Stimulated activated naive CD4-positive, alpha-beta T cell (primary cell): Measurements from ENCODE around the gene ABCG4.
A peak's percentile ranks its signal among the peaks of the same experiment; 100 is the strongest.
"Not testable (repeated sequence)": the region's sequence is repeated elsewhere in the genome, so short reads cannot be mapped to it uniquely, and the experiment has no call there.

Source experiments
- DNase-seq, 6 experiments: peaks; one replicate each; lab custom pipeline; 2025; lab: John Stamatoyannopoulos, UW

ABCG4 gene

GRCh38 chr11:119181677-119182412 lies 33.0 kb downstream of the ABCG4 start:
- DNase-seq = no peak

- DNase-seq = not testable (repeated sequence)
Observed at GRCh38 chr11:119184399-119184798, 35.5 kb downstream of the ABCG4 start.

- DNase-seq = no peak
Observed at GRCh38 chr11:119185981-119186634, 37.3 kb downstream of the ABCG4 start.

- no peak for DNase-seq
Observed at GRCh38 chr11:119187123-119187892, 38.5 kb downstream of the ABCG4 start.

GRCh38 chr11:119188067-119188466 lies 39.2 kb downstream of the ABCG4 start:
- no peak for DNase-seq

- no peak for DNase-seq
Observed at GRCh38 chr11:119188887-119189286, 40.0 kb downstream of the ABCG4 start.

GRCh38 chr11:119189393-119189792 lies 40.5 kb downstream of the ABCG4 start:
- DNase-seq = no peak

GRCh38 chr11:119190531-119190930 lies 41.7 kb downstream of the ABCG4 start:
- no peak for DNase-seq

- not testable (repeated sequence) for DNase-seq
Observed at GRCh38 chr11:119191265-119191664, 42.4 kb downstream of the ABCG4 start.

- no peak for DNase-seq
Observed at GRCh38 chr11:119192111-119192510, 43.3 kb downstream of the ABCG4 start.

GRCh38 chr11:119193001-119193400 lies 44.1 kb downstream of the ABCG4 start:
- DNase-seq = no peak

- DNase-seq = no peak
Observed at GRCh38 chr11:119193626-119194025, 44.8 kb downstream of the ABCG4 start.

- DNase-seq = no peak
Observed at GRCh38 chr11:119194811-119195440, 46.1 kb downstream of the ABCG4 start.

GRCh38 chr11:119195680-119196079 lies 46.8 kb downstream of the ABCG4 start:
- no peak for DNase-seq

- peak; percentile 8 to 87 (median 60) for DNase-seq
Observed at GRCh38 chr11:119196833-119197483, 48.1 kb downstream of the ABCG4 start.

- DNase-seq = no peak
Observed at GRCh38 chr11:119198925-119199324, 50.1 kb downstream of the ABCG4 start.

- DNase-seq = not testable (repeated sequence)
Observed at GRCh38 chr11:119201236-119201635, 52.4 kb downstream of the ABCG4 start.

- DNase-seq = no peak
Observed at GRCh38 chr11:119202554-119202953, 53.7 kb downstream of the ABCG4 start.

GRCh38 chr11:119204066-119204465 lies 55.2 kb downstream of the ABCG4 start:
- no peak for DNase-seq

- no peak for DNase-seq
Observed at GRCh38 chr11:119205080-119205479, 56.2 kb downstream of the ABCG4 start.

- DNase-seq = peak; percentile 85 to 97 (median 94)
Observed at GRCh38 chr11:119205574-119206510, 57.0 kb downstream of the ABCG4 start, which contains the start of gene CBL. Gene CBL (plus strand): TSS chr11:119206339. CDS start chr11:119206418, 79 bp downstream.
